Middle frontal gyrus (tissue), 1 donor: Measurements from ENCODE around the gene ZNF559.

Source experiments
- DNase-seq: peaks from one replicate; pipeline ENCODE4 v3.0.0-alpha.2; 2015; ENCODE audit warnings: low spot score; ENCODE audit errors: extremely low spot score

The ZNF559 gene

DNA sequence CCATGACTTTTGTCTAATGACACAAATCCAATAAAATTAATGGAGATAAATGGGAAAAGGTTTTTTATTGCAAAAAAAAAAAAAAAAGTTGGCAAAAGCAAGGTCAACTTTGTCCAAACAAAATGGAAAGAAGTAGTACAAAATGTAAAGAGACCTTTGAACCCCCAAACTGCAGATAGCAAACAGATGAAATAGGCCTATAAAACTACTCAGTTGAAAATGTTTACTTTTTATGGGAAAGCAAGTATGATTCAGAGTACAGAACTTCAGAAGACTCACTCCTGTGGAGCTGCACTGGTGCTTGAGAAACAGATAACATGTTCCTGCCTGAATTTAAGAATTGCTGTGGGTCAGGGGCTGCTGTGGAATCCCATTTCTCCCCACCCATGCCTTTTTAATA is 29.0 kb downstream of the ZNF559 start:
- no peak for DNase-seq

DNA sequence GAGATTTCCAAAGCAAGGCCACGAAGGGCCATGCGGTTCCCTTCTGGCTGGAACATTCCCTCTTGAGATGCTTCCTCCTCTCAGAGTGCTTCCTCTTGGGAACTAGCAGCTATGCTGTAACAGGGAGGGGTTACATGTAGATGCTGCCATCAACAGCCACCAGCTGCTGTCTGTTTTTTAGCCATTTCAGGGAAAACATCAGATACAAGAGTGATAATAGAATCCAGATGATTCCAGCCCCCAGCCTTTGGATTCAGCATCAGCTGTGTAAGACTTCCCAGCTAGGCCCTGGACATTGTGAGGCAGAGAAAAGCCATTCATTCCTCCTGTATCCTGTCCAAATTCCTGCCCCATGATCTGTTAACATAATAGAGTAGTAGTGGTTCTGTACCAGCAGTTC is 30.7 kb downstream of the ZNF559 start:
- DNase-seq: no peak

DNA sequence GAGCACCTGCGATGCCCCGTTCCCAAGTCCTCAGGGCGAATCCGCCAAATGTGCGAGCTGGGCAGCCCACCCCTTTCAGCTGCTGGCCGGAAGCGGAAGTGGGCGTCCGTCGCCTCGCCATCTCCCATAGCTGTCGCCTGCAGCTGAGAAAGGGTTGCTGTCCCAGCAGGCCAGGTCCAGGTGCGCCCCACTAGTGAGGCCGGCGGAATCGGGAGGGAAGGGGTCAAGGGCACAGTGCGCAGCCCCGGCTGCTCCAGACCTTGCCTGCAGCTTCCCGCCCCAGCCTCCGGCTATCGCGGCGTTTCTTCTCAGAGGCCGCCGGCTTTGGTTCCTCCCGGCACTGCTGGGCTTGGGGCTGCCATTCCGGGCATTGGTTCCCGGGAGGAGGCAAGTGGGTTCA is 38.9 kb downstream of the ZNF559 start, which contains the start of gene ZNF177:
ZNF177 (plus strand) TSS at position 109 of the 400 bp plus-strand sequence. CDS start 15,299 bp downstream, outside the sequence.
- DNase-seq: no peak

DNA sequence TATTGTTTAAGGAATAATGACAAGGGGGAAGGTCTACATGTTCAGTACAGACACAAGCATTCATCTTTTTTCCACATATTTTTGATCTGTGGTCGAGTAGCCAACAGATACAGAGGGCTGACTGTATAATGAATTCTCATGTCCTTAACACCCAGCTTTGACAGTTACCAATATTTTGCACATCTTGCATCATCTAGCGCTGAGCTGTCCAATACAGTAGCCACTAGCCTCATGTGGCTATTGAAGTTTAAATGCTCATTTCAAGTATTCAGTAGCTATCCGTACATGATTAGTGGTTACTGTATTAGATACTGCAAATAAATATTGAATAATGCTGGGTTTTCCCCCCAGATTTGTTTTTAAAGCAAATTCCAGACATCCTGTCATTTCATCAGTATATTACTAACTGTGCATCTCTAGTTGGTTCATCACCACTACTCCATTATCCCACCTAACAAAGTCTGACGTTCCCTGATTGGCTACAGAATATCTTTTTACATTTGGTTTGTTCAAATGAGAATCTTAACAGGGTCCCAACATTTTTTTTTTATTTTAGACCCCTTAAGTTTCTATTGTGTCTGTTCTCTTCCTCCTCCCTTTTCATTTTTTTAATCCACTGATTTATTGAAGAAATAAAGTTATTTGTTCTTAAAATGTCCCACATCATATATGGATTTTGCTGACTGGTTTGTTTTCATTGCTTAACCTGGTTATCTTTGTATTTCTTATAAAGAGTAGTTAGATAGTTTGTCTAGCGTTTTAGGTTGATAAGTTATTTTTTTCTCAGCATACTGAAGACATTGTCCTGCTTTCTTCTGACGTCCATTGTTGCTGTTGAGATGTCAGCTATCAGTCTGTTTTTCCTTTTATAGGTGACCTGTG is 47.0 kb downstream of the ZNF559 start:
- DNase-seq: no peak

GRCh38 chr19:9381361-9381785 is 57.4 kb downstream of the ZNF559 start:
- no peak for DNase-seq
